SHP77 treated with DMSO at 0.1 percent for 48 hours (cell line): ENCODE measurements around the gene IMP3.

Experiments
- DNase-seq: peaks from one replicate; lab custom pipeline; 2025; lab: John Stamatoyannopoulos, UW

Gene IMP3

GRCh38 chr15:75672646-75673425, 32.8 kb upstream of the IMP3 start:
- DNase-seq = no peak

GRCh38 chr15:75671730-75672602, 31.9 kb upstream of the IMP3 start:
- DNase-seq = no peak

GRCh38 chr15:75669879-75670212, 29.8 kb upstream of the IMP3 start:
- DNase-seq = no peak

- no peak for DNase-seq
Observed at GRCh38 chr15:75669191-75669878, 29.3 kb upstream of the IMP3 start.

GRCh38 chr15:75666823-75667501, 26.9 kb upstream of the IMP3 start:
- no peak for DNase-seq

GRCh38 chr15:75663931-75664421, 24.0 kb upstream of the IMP3 start:
- DNase-seq = peak; percentile 72

GRCh38 chr15:75662823-75663519, 22.9 kb upstream of the IMP3 start:
- peak; percentile 36 for DNase-seq

GRCh38 chr15:75661756-75662140, 21.7 kb upstream of the IMP3 start:
- DNase-seq = no peak

- DNase-seq = no peak
Observed at GRCh38 chr15:75661100-75661755, 21.2 kb upstream of the IMP3 start.

GRCh38 chr15:75659928-75660645, 20.1 kb upstream of the IMP3 start:
- peak; percentile 65 for DNase-seq

- DNase-seq = no peak
Observed at GRCh38 chr15:75659141-75659771, 19.2 kb upstream of the IMP3 start.

- no peak for DNase-seq
Observed at GRCh38 chr15:75656813-75657212, 16.8 kb upstream of the IMP3 start.

GRCh38 chr15:75656331-75656730, 16.3 kb upstream of the IMP3 start:
- DNase-seq = no peak

- no peak for DNase-seq
Observed at GRCh38 chr15:75655931-75656330, 15.9 kb upstream of the IMP3 start.

- no peak for DNase-seq
Observed at GRCh38 chr15:75654201-75654907, 14.3 kb upstream of the IMP3 start.

- DNase-seq = no peak
Observed at GRCh38 chr15:75653347-75653913, 13.4 kb upstream of the IMP3 start.

GRCh38 chr15:75651810-75652543, 12.0 kb upstream of the IMP3 start:
- DNase-seq = no peak
